Uterus (tissue), 2 donors: Measurements from ENCODE around the gene SGF29.

Experiments
- CTCF ChIP-seq, 4 experiments: fragments of 200-600 bp in 2 of 4; fragments of 450-650 bp in 2 of 4; sonication (generic) in 2 of 4; IDR thresholded peaks; one replicate each; pipeline ENCODE4 v1.5.1; 2016 to 2019; ENCODE audit warnings: antibody characterized with exemption in 4 of 4, mild to moderate bottlenecking in 2 of 4, moderate library complexity in 1 of 4
- POLR2A ChIP-seq, 2 donors: fragments of 450-650 bp; IDR thresholded peaks; one replicate each; pipeline ENCODE4 v1.6.1; 2016; ENCODE audit warnings: antibody characterized with exemption in 2 of 2, mild to moderate bottlenecking in 1 of 2, moderate library complexity in 1 of 2

- TF ChIP-seq CTCF (IDR thresholded peaks at IDR 0.05) (no peak), POLR2A (IDR thresholded peaks at IDR 0.05) (no peak)
These were observed 39.3 kb downstream of the SGF29 start for GRCh38 chr16:28592979-28593553.
